ENCODE data around the gene MED23. TPM values are rescaled to one million over a fixed set of nuclear protein-coding genes. Genes with fewer than 3 reads are reported as not detected.
A peak's percentile ranks its signal among the peaks of the same experiment; 100 is the strongest.

Gene MED23
- total RNA-seq (2014; rRNA removed), result 25.7 and 26.9 TPM in 2 replicates
- 5.4 TPM for polyA plus RNA-seq (2012)

GRCh38 chr6:131627724-131628682, at the start of gene MED23:
Gene MED23, minus strand, starts transcription at chr6:131628242. Its CDS starts 193 bp downstream, at chr6:131628049.
- DNase-seq (ENCODE audit: low read depth), result peak; percentile 92

GRCh38 chr6:131673184-131673583, 45.1 kb upstream of the MED23 start:
- DNase-seq (ENCODE audit: low read depth), result no peak

GRCh38 chr6:131669891-131670290, 41.8 kb upstream of the MED23 start:
- no peak for DNase-seq (ENCODE audit: low read depth)

GRCh38 chr6:131663578-131664165, 35.6 kb upstream of the MED23 start:
- DNase-seq (ENCODE audit: low read depth), result no peak

- DNase-seq (ENCODE audit: low read depth), result peak; percentile 58
Measured at GRCh38 chr6:131660195-131660594, 32.2 kb upstream of the MED23 start.

GRCh38 chr6:131658287-131658686, 30.2 kb upstream of the MED23 start:
- no peak for DNase-seq (ENCODE audit: low read depth)

GRCh38 chr6:131657630-131658111, 29.6 kb upstream of the MED23 start:
- peak; percentile 62 for DNase-seq (ENCODE audit: low read depth)

GRCh38 chr6:131657222-131657621, 29.2 kb upstream of the MED23 start:
- no peak for DNase-seq (ENCODE audit: low read depth)

- DNase-seq (ENCODE audit: low read depth), result no peak
Measured at GRCh38 chr6:131656667-131657066, 28.6 kb upstream of the MED23 start.

GRCh38 chr6:131655951-131656350, 27.9 kb upstream of the MED23 start:
- no peak for DNase-seq (ENCODE audit: low read depth)

- no peak for DNase-seq (ENCODE audit: low read depth)
Measured at GRCh38 chr6:131655387-131655786, 27.3 kb upstream of the MED23 start.

- peak; percentile 34 for DNase-seq (ENCODE audit: low read depth)
Measured at GRCh38 chr6:131654326-131654725, 26.3 kb upstream of the MED23 start.

GRCh38 chr6:131652472-131652871, 24.4 kb upstream of the MED23 start:
- DNase-seq (ENCODE audit: low read depth), result no peak

- DNase-seq (ENCODE audit: low read depth), result no peak
Measured at GRCh38 chr6:131651782-131652181, 23.7 kb upstream of the MED23 start.

GRCh38 chr6:131646249-131646670, 18.2 kb upstream of the MED23 start:
- no peak for DNase-seq (ENCODE audit: low read depth)

- DNase-seq (ENCODE audit: low read depth), result no peak
Measured at GRCh38 chr6:131645846-131646245, 17.8 kb upstream of the MED23 start.

GRCh38 chr6:131644921-131645320, 16.9 kb upstream of the MED23 start:
- no peak for DNase-seq (ENCODE audit: low read depth)

- no peak for DNase-seq (ENCODE audit: low read depth)
Measured at GRCh38 chr6:131643855-131644460, 15.9 kb upstream of the MED23 start.

- no peak for DNase-seq (ENCODE audit: low read depth)
Measured at GRCh38 chr6:131642987-131643611, 15.1 kb upstream of the MED23 start.

GRCh38 chr6:131642565-131642964, 14.5 kb upstream of the MED23 start:
- no peak for DNase-seq (ENCODE audit: low read depth)

- DNase-seq (ENCODE audit: low read depth), result no peak
Measured at GRCh38 chr6:131641554-131641953, 13.5 kb upstream of the MED23 start.

- DNase-seq (ENCODE audit: low read depth), result no peak
Measured at GRCh38 chr6:131640576-131640975, 12.5 kb upstream of the MED23 start.
